C4-2B (cell line): Measurements from ENCODE around the gene ZFYVE9.

Experiments used
- CTCF ChIP-seq: fragments of 450-650 bp; conservative IDR thresholded peaks from 2 replicates; pipeline ENCODE4 v1.5.1; 2017; ENCODE audit warnings: mild to moderate bottlenecking
- ZFX ChIP-seq: fragments of 450-650 bp; IDR thresholded peaks from 2 replicates; pipeline ENCODE4 v1.6.1; 2017

DNA sequence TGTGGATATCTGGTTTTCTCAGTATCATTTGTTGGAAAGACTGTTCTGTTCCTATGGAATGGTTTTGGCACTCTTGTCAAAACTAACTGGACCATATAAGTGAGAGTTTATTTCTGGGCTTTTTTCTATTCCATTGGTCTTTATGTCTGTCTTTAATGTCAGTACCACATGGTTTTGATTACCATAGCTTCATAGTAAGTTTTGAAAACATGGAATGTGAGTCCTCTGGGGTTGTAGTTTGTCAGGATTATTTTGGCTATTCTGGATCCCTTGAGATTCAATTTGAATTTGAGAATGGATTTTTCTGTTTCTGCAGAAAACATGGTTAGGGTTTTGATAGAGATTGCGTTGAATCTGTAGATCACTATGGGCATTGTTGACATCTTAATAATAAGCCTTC lies 107.9 kb downstream of the ZFYVE9 start:
- TF ChIP-seq CTCF (no peak), ZFX (no peak)
